Astrocyte (in vitro differentiated cells and primary cell): ENCODE measurements around the gene ADNP2. TPM values are rescaled to one million over a fixed set of nuclear protein-coding genes. Genes with fewer than 3 reads are reported as not detected.

ENCODE experiments used
- DNase-seq: peaks from one replicate; pipeline ENCODE4 v3.0.0-alpha.2; 2010; ENCODE audit warnings: low read depth
- FAIRE-seq: peaks from 2 replicates; lab custom pipeline; 2011; peaks lifted over from hg19 to GRCh38; lab: Jason Lieb, UNC
- H2AFZ ChIP-seq: 2 replicates; pipeline ENCODE4 v1.6.0; 2012; ENCODE audit warnings: low read depth, low read length, inconsistent platforms
- H3K27ac ChIP-seq: 2 replicates; pipeline ENCODE4 v1.5.1; 2011; ENCODE audit warnings: low read depth, low read length, inconsistent platforms
- H3K27me3 ChIP-seq: 2 replicates; pipeline ENCODE4 v1.6.0; 2011; ENCODE audit warnings: low read length, inconsistent platforms; ENCODE audit not compliant: insufficient read depth
- H3K36me3 ChIP-seq: 2 replicates; pipeline ENCODE4 v1.5.1; 2011; ENCODE audit warnings: low read length, inconsistent platforms; ENCODE audit not compliant: insufficient read depth
- H3K4me1 ChIP-seq: 2 replicates; pipeline ENCODE4 v1.5.1; 2011; ENCODE audit warnings: low read length, inconsistent platforms; ENCODE audit not compliant: insufficient read depth
- H3K4me2 ChIP-seq: 2 replicates; pipeline ENCODE4 v1.6.0; 2012; ENCODE audit warnings: low read length, inconsistent platforms
- H3K4me3 ChIP-seq: 2 replicates; pipeline ENCODE4 v1.5.1; 2011; ENCODE audit warnings: low read depth, mild to moderate bottlenecking, low read length, inconsistent platforms; ENCODE audit not compliant: insufficient read depth
- H3K79me2 ChIP-seq: 2 replicates; pipeline ENCODE4 v1.6.0; 2012; ENCODE audit warnings: mild to moderate bottlenecking, low read length, inconsistent platforms; ENCODE audit not compliant: insufficient read depth
- H3K9ac ChIP-seq: 2 replicates; pipeline ENCODE4 v1.6.0; 2012; ENCODE audit warnings: mild to moderate bottlenecking, low read length, inconsistent platforms
- H3K9me3 ChIP-seq: 2 replicates; pipeline ENCODE4 v1.5.1; 2012; ENCODE audit warnings: low read depth, mild to moderate bottlenecking, low read length, inconsistent platforms; ENCODE audit not compliant: insufficient read depth
- H4K20me1 ChIP-seq: 2 replicates; pipeline ENCODE4 v1.6.0; 2012; ENCODE audit warnings: low read length, inconsistent platforms; ENCODE audit not compliant: insufficient read depth
- H3K27ac Mint-ChIP-seq: one replicate; pipeline ENCODE4 v1.8.0; 2021; ENCODE audit warnings: mild to moderate bottlenecking, mixed read lengths; ENCODE audit not compliant: unreplicated experiment
- H3K27me3 Mint-ChIP-seq: one replicate; pipeline ENCODE4 v1.8.0; 2021; ENCODE audit warnings: low read depth, mixed read lengths; ENCODE audit not compliant: unreplicated experiment
- H3K36me3 Mint-ChIP-seq: one replicate; pipeline ENCODE4 v1.8.0; 2021; ENCODE audit warnings: low read depth, mixed read lengths; ENCODE audit not compliant: unreplicated experiment
- H3K4me1 Mint-ChIP-seq: one replicate; pipeline ENCODE4 v1.8.0; 2021; ENCODE audit warnings: low read depth, mixed read lengths; ENCODE audit not compliant: unreplicated experiment
- H3K4me3 Mint-ChIP-seq: one replicate; pipeline ENCODE4 v1.8.0; 2021; ENCODE audit warnings: mild to moderate bottlenecking, moderate library complexity, mixed read lengths; ENCODE audit not compliant: unreplicated experiment
- H3K9me3 Mint-ChIP-seq: one replicate; pipeline ENCODE4 v1.8.0; 2021; ENCODE audit warnings: mild to moderate bottlenecking, mixed read lengths; ENCODE audit not compliant: unreplicated experiment
- CTCF ChIP-seq: IDR thresholded peaks from 2 replicates; pipeline ENCODE4 v1.5.1; 2011; ENCODE audit warnings: low read depth, mild to moderate bottlenecking, inconsistent platforms, low read length, moderate library complexity; ENCODE audit not compliant: insufficient read depth
- EZH2 ChIP-seq: IDR thresholded peaks from 2 replicates; pipeline ENCODE4 v1.6.1; 2012; ENCODE audit warnings: mild to moderate bottlenecking, low read length, inconsistent platforms; ENCODE audit not compliant: insufficient read depth
- total RNA-seq: library from RNA; stranded (reverse); gene quantifications from 2 replicates; pipeline ENCODE4 v1.2.1, GENCODE V29; 2021

ADNP2 gene
- total RNA-seq, 1 donor from 2014 or later, result 20.5 TPM

DNA sequence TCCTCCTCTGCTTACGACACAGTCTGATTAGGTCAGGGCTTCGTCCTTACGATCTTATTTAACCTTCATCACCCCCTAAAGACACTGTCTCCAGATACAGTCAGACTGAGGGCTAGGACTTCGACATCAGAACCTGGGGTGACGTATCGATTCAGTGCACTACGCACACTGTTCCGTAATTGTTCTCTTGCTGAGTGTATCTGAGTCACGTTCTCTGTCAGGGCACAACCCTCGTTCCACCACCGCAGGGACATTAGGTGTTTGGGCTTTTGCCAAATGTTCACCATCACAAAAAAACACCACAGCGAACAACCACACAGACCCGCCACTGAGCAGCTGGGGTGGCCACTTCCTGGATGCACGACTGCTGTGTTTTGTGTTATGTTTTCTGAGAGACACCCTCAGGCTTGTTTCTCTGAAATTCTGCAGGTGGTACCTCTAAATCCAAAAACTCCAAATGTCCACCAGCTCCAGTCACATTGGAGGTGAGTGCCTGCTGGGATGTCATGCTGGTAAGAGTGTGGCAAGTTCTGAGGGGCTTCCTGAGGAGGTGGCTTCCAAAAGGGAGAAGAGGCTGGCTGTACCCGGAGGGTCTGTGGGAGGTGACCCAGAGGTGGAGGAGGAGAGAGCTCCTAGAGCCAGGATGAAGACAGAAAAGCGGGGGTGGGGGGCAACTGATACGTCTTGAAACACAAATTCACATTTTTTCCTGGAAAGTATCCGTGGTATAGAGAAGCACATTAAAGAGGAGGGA lies 66.6 kb downstream of the ADNP2 start:
- Histone ChIP-seq H3K36me3 (no peaks in the 10 kb centered on the region), H3K9me3 (no peaks in the 10 kb centered on the region), H3K9ac (no peak overlapping the region), H3K4me3 (no peak overlapping the region), H4K20me1 (peaks cover 10% of the 10 kb centered on the region), H3K27ac (no peak overlapping the region), H3K27me3 (no peaks in the 10 kb centered on the region), H3K79me2 (no peaks in the 10 kb centered on the region), H3K4me2 (no peak overlapping the region), H2AFZ (no peak overlapping the region), H3K4me1 (no peaks in the 10 kb centered on the region)
- peaks cover 8% of the 10 kb centered on the region for H3K36me3 Mint-ChIP-seq
- no peak overlapping the region for H3K4me3 Mint-ChIP-seq
- FAIRE-seq, result no peak
- H3K9me3 Mint-ChIP-seq, result no peaks in the 10 kb centered on the region
- H3K27ac Mint-ChIP-seq, result peak overlapping the region; percentile 10
- no peak for TF ChIP-seq EZH2
- no peak for TF ChIP-seq CTCF
- DNase-seq, result peak; percentile 39
- H3K27me3 Mint-ChIP-seq, result no peaks in the 10 kb centered on the region
- peaks cover 18% of the 10 kb centered on the region for H3K4me1 Mint-ChIP-seq

DNA sequence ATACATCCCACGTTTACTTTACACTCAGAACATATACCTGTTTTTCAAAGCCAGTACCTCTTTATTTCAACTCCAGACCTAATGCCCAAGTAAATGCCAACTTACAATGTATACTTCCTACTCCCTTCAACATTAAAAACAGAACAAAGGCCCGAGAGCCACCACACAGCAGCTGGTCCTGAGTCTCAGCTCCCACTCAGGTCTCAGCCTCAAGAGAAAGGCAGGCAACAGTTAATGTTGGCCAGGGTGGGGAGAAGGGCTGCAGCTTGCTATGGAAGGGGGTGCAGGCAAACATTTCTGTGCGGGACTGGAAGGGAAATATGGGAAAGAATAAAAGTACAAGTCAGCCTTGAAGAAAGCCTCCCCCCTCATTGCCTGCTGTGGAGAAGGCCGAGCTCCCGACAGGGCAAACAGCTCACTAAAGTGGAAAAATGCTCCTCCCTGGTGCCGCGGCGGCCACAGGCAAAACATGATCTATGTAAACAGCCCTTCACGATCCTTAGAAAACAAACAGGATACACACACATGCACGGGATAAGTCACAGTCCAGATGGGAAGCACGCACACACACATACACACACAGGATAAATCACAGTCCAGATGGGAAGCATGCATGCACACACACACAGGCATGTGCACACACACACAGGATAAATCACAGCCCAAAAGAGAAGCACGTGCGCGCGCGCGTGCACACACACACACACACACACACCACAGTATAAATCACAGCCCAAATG lies 67.4 kb downstream of the ADNP2 start:
- FAIRE-seq (no peak), DNase-seq (no peak)
- H3K9ac ChIP-seq, result no peak overlapping the region
- no peak overlapping the region for H3K4me3 ChIP-seq
- H3K27ac Mint-ChIP-seq, result no peak overlapping the region
- TF ChIP-seq CTCF, result no peak
- no peak for TF ChIP-seq EZH2
- no peak overlapping the region for H3K4me2 ChIP-seq
- no peaks in the 10 kb centered on the region for H3K9me3 ChIP-seq
- peaks cover 10% of the 10 kb centered on the region for H4K20me1 ChIP-seq
- no peaks in the 10 kb centered on the region for H3K79me2 ChIP-seq
- H3K36me3 ChIP-seq, result no peaks in the 10 kb centered on the region
- no peaks in the 10 kb centered on the region for H3K9me3 Mint-ChIP-seq
- H3K4me3 Mint-ChIP-seq, result no peak overlapping the region
- no peaks in the 10 kb centered on the region for H3K27me3 ChIP-seq
- H3K36me3 Mint-ChIP-seq, result peaks cover 8% of the 10 kb centered on the region
- no peaks in the 10 kb centered on the region for H3K4me1 ChIP-seq
- H2AFZ ChIP-seq, result no peak overlapping the region
- peaks cover 12% of the 10 kb centered on the region for H3K4me1 Mint-ChIP-seq
- H3K27me3 Mint-ChIP-seq, result no peaks in the 10 kb centered on the region
- H3K27ac ChIP-seq, result no peak overlapping the region

GRCh38 chr18:80177128-80177527 lies 68.1 kb downstream of the ADNP2 start:
- Histone ChIP-seq H3K27me3 (no peaks in the 10 kb centered on the region), H2AFZ (no peak overlapping the region), H3K4me2 (no peak overlapping the region), H3K9ac (no peak overlapping the region), H3K9me3 (no peaks in the 10 kb centered on the region), H3K79me2 (no peaks in the 10 kb centered on the region), H4K20me1 (peaks cover 11% of the 10 kb centered on the region), H3K36me3 (no peaks in the 10 kb centered on the region), H3K4me3 (no peak overlapping the region), H3K4me1 (no peaks in the 10 kb centered on the region), H3K27ac (no peak overlapping the region)
- peaks cover 8% of the 10 kb centered on the region for H3K36me3 Mint-ChIP-seq
- no peak overlapping the region for H3K4me3 Mint-ChIP-seq
- FAIRE-seq, result no peak
- no peak for TF ChIP-seq EZH2
- TF ChIP-seq CTCF, result no peak
- DNase-seq, result no peak
- no peaks in the 10 kb centered on the region for H3K9me3 Mint-ChIP-seq
- H3K27ac Mint-ChIP-seq, result no peak overlapping the region
- peaks cover 6% of the 10 kb centered on the region for H3K4me1 Mint-ChIP-seq
- H3K27me3 Mint-ChIP-seq, result no peaks in the 10 kb centered on the region
